22Rv1 (cell line): Measurements from ENCODE around the gene CTBP2.

Source experiments
- CTCF ChIP-seq: fragments of 450-650 bp; IDR thresholded peaks from 2 replicates; pipeline ENCODE4 v1.5.1; 2017; ENCODE audit warnings: mild to moderate bottlenecking
- ZFX ChIP-seq: fragments of 450-650 bp; IDR thresholded peaks from 2 replicates; pipeline ENCODE4 v1.6.1; 2017; ENCODE audit warnings: antibody characterized with exemption, borderline replicate concordance

GRCh38 chr10:124959564-124959963 lies 200.8 kb downstream of the CTBP2 start:
- TF ChIP-seq CTCF (no peak), ZFX (no peak)
